AG04450 (cell line): ENCODE results near the gene TTC23. TPM values are rescaled to one million over a fixed set of nuclear protein-coding genes. Genes with fewer than 3 reads are reported as not detected.

Experiments
- CTCF ChIA-PET: fragments of 300-600, 350-600 bp; formaldehyde crosslinking; extraction: SDS; loops from one replicate; lab custom pipeline; 2022; ENCODE audit warnings: antibody characterized with exemption, inconsistent platforms; lab: Charles Lee
- POLR2A ChIA-PET: fragments of 350-600 bp; formaldehyde crosslinking; extraction: SDS; loops from one replicate; lab custom pipeline; 2021; ENCODE audit warnings: antibody characterized with exemption, inconsistent platforms; lab: Yijun Ruan, JAX
- DNase-seq: peaks from one replicate; pipeline ENCODE4 v3.0.0-alpha.2; 2011; ENCODE audit warnings: low read depth, low spot score
- H3K27ac ChIP-seq: one replicate; pipeline ENCODE4 v1.5.1; 2012; ENCODE audit warnings: low read depth, low read length, control low read depth
- H3K27me3 ChIP-seq: one replicate; pipeline ENCODE4 v1.6.0; 2012; ENCODE audit warnings: low read length; ENCODE audit not compliant: control insufficient read depth, insufficient read depth
- H3K4me3 ChIP-seq: 2 replicates; pipeline ENCODE4 v1.5.1; 2011; ENCODE audit warnings: mild to moderate bottlenecking, low read depth, low read length, control low read depth
- H3K9me3 ChIP-seq: 2 replicates; pipeline ENCODE4 v1.5.1; 2012; ENCODE audit warnings: low read length; ENCODE audit not compliant: control insufficient read depth, insufficient read depth
- polyA plus RNA-seq: library from polyadenylated mRNA; depleted of rRNA; stranded (reverse); fragments of >200 nt; gene quantifications from 2 replicates; pipeline ENCODE4 v1.2.3, GENCODE V29; 2011
- TF ChIP-seq, protein P1 (sequence below): IDR thresholded peaks from 2 replicates; pipeline ENCODE4 v1.5.1; 2011; ENCODE audit warnings: low read depth, low read length, control low read depth, inconsistent platforms

The TTC23 gene
- polyA plus RNA-seq, 1 experiment: 7.2 TPM

DNA sequence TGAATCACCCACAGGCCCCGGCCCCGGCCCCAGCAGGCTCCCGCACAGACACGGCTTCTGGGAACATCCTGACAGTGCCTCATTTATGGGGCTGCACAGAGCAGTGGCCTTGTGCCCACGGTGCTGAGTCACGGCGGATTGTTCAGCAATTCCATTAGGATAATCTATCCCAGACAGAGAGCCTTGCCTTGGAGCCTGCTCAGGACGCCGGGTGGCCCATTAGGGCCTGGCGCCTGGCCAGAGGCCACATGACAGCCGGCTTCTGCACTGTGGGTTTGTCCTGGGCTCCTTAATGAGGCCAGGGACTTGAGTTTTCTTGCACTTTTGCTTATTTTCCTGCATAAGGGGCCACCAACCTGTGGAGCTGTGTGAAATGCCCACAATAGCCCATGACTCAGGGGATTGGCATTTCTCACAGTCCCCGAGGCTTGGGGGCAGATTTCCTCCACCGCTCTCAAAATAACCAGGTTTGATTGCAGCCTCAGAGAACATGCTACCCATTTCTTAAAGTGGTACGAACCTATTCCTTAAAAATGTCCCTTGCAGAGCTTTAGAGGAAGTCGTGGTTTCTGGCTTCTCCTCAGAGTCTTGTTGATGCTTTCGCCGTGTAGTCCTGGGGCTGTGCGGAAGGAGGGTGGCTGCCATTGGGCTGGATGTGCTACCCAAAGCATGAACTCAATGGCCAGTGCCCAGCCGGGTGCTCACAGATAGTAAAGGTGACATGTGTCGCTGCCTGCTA lies 125.5 kb downstream of the TTC23 start:
- H3K9me3 ChIP-seq: no peaks in the 10 kb centered on the region; the same call in 1 of the 2 replicates
- CTCF ChIA-PET: interaction anchor here (1.1 to 3.3 kb wide), 4 partner anchors 10 to 681 kb away, joined by 3 to 16 read pairs (median 4); no protein-coding TSS in a partner anchor
- no peaks in the 10 kb centered on the region for H3K27me3 ChIP-seq
- POLR2A ChIA-PET: interaction anchor here (1.4 kb wide), 1 partner anchor 18 kb away, joined by 7 read pairs; the partner anchor contains the start of gene SYNM
- TF ChIP-seq, protein P1, sequence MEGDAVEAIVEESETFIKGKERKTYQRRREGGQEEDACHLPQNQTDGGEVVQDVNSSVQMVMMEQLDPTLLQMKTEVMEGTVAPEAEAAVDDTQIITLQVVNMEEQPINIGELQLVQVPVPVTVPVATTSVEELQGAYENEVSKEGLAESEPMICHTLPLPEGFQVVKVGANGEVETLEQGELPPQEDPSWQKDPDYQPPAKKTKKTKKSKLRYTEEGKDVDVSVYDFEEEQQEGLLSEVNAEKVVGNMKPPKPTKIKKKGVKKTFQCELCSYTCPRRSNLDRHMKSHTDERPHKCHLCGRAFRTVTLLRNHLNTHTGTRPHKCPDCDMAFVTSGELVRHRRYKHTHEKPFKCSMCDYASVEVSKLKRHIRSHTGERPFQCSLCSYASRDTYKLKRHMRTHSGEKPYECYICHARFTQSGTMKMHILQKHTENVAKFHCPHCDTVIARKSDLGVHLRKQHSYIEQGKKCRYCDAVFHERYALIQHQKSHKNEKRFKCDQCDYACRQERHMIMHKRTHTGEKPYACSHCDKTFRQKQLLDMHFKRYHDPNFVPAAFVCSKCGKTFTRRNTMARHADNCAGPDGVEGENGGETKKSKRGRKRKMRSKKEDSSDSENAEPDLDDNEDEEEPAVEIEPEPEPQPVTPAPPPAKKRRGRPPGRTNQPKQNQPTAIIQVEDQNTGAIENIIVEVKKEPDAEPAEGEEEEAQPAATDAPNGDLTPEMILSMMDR: no peak; the same call in 1 of the 2 replicates
- peak overlapping the region; percentile 36 for H3K4me3 ChIP-seq
- DNase-seq: peak; percentile 83
- peak overlapping the region; percentile 91 for H3K27ac ChIP-seq

DNA sequence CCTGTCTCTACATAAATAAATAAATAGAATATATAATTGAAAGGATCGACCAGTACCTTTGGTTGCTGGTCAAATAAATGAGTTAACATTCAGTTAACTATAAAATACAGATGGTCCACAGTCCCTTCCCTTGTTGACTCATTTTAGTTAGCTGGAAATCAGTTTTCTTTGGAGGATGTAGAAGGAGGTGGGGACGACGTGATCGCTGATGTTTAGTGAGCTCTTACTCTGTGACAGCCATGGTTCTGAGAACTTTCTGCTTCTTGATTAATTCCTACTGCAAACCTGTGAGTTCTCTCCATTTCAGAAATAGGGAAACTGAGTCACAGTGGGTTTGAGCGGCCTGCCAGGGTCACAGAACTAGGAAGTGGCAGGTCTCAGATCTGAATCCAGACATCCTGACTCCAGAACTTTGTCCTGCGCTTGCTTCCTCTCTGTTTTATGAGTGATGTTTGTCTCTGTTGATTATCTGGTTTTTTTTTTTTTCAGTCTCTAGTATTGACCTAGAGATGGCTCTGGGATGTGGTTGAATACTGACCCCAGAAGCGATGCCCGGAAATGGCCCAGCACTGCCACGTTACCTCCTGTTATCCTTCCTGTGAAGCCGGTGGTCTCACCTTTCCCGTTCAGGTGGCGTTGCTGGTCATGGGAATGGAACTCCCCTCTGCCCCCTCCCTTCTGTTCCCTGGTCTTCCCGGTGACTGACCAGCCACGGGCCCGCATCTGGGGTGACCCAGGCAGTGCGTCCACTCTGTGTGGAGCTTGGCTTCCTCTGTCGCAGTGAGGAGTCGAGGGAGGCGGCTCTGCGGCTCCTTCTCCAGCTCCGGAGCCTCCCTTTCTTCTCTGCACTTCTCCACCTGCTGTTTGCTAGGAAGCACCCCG lies 126.3 kb downstream of the TTC23 start:
- no peaks in the 10 kb centered on the region for H3K27me3 ChIP-seq
- POLR2A ChIA-PET: interaction anchor here (1.4 kb wide), 1 partner anchor 17 kb away, joined by 7 read pairs; the partner anchor contains the start of gene SYNM
- CTCF ChIA-PET: interaction anchor here (1.1 to 3.3 kb wide), 2 partner anchors 23 to 90 kb away, joined by 3 to 16 read pairs; no protein-coding TSS in a partner anchor
- H3K27ac ChIP-seq: peak overlapping the region; percentile 91
- TF ChIP-seq, protein P1: 0 out of 2 replicates have a peak, but pooled peaks have one; percentile 4
- H3K9me3 ChIP-seq: no peaks in the 10 kb centered on the region; the same call in 1 of the 2 replicates
- no peak for DNase-seq
- H3K4me3 ChIP-seq: peak overlapping the region; percentile 36

DNA sequence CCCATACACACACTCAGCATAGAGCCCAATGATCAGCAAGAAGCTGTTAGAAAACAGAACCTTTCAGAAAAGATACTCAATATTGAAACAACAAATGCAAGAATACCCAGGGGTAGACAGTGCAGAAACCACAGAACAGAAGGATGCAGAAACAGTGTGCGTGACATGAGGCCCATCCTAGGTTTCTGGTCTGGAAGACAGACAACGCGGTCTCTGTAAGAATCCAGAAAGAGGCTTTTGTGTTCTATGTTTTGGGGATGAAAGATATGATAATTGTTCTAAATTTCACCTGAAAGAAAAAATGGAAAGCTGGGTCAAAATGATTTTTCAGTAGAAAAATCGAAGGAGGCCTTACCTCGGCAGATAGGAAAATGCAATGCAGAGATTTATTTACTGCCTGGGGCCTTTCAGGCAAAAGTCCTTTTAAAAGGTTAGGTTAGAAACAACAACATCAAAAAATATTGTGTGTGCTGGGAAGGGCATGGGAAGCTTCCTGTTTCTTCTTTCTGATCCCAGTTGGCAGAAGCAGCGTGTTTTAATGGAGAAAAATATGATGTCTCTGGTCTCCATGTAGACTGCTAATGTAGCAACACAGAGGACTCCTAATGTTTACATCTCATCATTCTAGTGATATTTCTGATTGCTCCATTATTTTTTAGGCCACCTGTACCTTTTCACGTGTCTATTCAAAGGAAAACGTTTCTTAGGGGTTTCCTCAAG lies 127.5 kb downstream of the TTC23 start:
- ChIA-PET CTCF (interaction anchor here (1.2 to 3.3 kb wide), 2 partner anchors 21 to 91 kb away, joined by 4 to 16 read pairs; no protein-coding TSS in a partner anchor), POLR2A (no interaction called here)
- Histone ChIP-seq H3K9me3 (no peaks in the 10 kb centered on the region; the same call in 1 of the 2 replicates), H3K27ac (no peak overlapping the region), H3K4me3 (no peak overlapping the region), H3K27me3 (no peaks in the 10 kb centered on the region)
- no peak for DNase-seq
- TF ChIP-seq, protein P1: no peak

DNA sequence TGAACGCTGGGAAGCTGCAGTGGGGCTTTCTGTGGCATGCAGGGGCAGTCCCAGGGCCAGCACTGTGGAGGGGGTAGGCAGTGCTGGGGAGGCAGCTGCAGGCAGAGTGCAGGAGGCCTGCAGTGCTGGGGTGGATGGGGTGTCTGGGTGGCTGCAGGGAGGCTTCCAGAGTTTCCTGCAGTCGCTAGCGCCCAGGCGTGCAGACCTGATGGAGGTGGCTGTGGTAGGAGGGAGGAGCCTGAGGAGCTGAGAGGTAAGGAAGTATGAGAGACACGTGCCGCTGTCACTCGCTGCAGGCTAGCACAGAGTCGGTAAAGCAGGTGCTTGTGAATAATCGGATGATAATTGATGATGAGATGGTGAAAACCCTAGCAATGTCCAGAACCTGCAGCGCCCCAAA lies 128.2 kb downstream of the TTC23 start:
- H3K4me3 ChIP-seq: no peak overlapping the region
- DNase-seq: no peak
- ChIA-PET POLR2A (no interaction called here), CTCF (interaction anchor here (1.2 kb wide), 1 partner anchor 92 kb away, joined by 4 read pairs; no protein-coding TSS in a partner anchor)
- TF ChIP-seq, protein P1: no peak
- H3K9me3 ChIP-seq: no peaks in the 10 kb centered on the region; the same call in 1 of the 2 replicates
- H3K27me3 ChIP-seq: no peaks in the 10 kb centered on the region
- H3K27ac ChIP-seq: no peak overlapping the region
